Inferior parietal cortex (tissue), 1 donor: Measurements from ENCODE around the gene HSPG2.
A peak's percentile ranks its signal among the peaks of the same experiment; 100 is the strongest.
"Not testable (repeated sequence)": the region's sequence is repeated elsewhere in the genome, so short reads cannot be mapped to it uniquely, and the experiment has no call there.

ENCODE experiments used
- DNase-seq: peaks from one replicate; pipeline ENCODE4 v3.0.0-alpha.2; 2016; ENCODE audit errors: extremely low spot score

HSPG2 gene

DNA sequence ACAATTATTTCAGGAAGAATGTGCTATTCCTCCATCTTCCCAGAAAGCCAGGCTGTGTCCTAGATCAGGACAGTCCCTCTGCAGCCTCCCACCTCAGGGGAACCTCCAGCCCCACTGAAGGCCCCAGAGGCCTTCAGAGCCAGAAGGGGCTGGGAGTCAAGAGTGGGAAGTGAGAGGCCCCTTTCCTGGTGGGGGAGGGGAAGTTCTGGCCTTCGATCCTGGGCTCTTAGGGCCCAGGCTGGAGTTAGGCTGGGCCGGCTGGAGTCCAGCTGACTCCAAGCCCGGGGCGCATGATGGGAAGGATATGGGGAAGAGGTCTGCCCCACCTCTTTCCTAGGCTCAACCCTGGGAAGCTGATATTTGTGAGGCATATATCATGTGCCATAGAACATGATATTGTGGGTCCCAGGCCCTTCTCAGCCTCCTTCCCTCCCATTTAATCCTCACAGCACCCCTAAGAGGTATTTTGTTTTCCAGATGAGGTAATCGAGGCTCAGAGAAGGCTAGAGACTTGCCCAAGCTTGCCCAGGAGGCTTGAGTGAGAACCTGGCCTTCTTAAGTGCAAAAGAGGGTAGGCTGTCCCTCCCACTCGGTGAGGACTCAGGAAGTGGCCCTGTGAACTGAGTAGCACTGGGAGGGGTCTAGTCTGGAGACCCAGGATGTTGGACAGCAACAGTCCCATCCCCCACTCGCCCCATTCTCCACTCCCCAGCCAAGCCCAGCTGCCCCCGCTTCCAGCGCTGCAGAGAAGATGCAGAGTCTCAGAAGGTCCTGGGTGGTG is 18.6 kb upstream of the HSPG2 start:
- DNase-seq = no peak

DNA sequence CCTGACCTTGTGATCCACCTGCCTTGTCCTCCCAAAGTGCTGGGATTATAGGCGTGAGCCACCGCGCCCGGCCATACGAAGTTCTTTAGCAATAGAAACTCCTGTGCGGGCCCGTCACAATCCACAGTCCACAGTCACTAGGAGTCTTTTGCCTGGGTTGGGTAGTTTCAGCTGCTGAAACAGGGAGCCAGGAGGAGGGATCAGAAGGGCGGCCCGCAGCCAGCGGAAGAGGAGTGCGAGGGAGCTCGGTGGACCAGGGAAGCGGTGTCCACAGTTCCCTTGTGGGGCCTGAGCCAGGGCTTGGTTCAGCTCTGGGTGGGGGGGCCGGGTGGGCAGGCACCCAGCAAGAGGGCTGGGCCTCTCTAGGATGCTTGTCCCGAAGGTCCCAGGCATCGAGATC is 17.9 kb upstream of the HSPG2 start:
- no peak for DNase-seq

DNA sequence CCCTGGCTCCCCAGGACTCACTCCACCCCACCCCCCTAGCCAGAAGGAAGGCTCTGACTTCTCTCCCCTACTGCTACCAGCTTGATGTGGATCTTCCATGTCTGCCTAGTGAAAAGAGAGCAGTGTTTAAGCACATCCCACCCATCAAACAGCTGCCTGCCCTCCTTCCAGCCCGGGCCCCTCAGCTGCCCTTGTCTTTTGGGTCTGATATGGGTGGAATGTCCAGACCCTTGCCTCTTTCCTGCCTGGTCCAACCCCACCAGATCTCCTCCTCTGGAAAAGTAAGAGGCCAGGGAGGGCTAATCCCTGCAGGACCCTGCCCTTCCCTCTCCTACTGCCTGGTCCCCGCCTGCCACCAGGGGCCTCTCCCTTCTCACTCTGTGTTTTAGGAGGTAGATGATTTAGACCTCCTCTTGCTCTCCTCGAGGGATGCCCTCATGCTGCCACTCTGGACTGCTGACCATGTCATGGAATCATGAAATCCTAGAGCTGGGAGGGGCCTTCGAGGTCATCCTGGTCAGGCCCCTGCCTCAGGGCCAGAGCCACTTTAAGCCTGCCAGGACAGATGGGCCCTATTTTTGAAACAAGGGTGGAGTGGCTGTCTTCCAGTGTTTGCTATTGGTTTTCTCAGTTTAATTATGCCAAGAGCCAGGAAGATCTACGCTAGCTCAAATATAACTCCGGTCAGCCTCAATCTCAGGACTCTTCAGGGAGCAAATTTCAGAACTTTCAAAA is 15.8 kb upstream of the HSPG2 start:
- DNase-seq = no peak

DNA sequence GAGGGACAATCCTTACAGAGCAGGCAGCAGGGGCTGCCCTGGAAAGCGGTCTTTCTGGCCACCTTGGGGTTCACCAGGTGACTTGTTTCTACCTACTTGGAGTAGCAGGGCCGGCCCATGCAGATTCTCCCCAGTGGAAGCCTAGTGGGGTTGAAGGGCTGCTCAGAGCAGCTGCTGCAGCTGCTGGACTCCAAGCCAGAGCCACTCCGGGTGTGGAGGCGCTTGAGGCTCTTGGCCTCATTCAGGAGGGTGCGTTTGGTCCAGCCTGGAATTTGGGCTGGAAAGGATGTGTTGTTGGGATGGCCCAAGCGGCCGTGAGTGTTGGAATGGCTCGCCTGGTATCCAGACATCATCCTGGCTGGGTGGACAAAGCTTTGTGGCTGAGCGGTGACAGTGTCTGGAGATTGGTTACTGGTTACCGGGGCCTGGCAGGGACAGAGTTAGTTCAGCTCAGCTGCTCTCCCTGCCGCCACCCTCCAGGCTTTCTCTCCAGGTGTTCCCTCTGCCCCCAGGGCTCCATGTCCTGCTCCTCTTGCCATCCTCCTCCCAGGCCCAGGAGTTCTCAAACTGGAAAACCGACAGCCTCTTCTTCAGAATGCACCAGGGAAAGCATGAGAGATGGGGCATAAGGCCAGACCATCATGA is 14.2 kb upstream of the HSPG2 start:
- no peak for DNase-seq

DNA sequence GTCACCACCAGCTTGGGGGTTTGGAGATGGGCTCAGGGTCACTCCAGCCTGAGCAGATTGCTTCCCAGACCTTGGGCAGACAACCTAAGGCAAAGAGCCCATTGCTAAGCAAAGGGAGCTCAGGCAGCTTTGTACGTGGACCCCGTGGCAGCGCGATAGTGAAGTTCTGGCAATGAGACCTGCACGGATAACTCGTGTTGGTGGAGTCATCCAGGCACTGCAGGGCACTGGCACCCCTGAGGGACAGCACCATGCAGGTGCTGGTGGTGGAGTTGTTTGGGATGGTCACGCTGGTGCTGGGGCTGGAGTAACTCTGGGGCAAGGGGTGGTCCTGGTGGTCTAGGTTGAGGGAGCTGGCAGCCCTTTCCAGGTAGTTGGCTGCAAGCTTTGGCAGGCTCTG is 13.6 kb upstream of the HSPG2 start:
- DNase-seq = no peak

DNA sequence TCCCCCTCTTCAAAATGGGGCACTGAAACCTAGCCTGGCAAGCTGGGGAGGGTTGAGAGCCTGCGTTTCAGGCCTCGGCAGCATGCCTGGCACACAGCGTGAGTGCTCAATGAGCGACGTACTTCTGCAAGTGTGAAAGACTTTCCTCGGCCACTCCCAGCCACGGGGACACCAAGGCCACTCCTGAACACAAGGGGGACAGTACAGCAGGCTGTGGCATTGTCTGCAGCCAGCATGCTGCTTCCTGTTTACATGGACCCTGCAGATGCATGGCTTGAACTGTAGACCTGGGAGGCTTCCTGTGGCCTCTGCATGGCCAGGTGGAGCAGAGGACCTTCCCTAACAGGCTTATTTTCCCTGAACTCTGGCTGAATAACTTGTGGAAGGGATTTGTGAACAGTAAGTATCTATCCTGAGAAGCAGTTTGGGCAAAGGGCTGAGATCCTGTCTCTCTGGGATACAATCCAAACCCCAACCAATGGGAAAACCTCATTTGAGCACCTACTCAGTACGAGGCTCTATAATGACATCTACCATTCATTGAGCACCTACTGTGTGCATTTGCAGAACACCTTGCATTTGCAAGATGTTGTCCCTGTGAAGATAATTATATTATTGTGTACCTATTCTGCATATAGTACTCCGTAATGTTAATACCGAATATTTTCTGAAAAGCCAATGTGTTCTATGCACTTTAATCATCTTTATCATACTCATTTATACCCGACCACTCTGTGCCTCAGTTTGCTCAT is 9.9 kb upstream of the HSPG2 start:
- DNase-seq = no peak

DNA sequence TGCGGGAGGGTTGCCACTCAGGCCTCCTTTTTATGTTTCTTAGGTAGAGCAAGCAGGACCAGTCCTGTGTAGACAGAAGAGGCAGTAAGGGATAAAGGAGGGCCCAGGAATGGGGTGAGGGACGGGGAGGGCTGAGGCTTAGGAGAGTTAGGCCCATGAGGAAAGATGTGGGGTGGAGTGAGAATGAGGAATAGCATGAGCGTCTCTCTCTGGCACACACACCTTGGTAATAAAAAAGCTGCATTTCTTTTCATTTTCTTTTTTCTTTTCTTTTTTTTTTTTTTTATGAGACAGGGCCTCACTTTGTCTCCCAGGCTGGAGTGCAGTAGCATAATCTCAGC is 7.6 kb upstream of the HSPG2 start:
- no peak for DNase-seq

DNA sequence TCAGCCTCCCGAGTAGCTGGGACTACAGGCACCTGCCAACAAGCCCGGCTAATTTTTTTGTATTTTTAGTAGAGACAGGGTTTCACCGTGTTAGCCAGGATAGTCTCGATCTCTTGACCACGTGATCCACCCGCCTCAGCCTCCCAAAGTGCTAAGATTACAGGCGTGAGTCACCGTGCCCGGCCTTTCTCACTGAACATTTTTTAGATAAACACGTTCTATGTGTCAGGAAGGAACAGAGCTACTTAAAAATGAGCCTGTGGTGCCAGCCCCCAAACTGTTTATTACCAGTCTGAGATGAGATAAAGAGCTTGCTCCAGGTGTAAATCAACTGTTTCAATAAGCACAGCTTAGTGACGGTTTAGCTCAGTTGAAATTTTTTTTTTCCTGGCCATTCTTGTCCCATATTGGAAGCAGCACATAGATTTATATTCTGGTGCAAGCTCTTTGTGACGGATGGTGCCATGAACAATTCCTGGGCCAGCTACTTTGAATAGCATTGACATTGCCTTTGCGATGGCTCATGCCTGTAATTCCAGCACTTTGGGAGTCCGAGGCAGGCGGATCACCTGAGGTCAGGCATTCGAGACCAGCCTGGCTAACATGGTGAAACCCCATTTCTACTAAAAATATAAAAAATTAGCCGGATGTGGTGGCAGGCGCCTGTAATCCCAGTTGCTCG is 6.0 kb upstream of the HSPG2 start:
- DNase-seq = not testable (repeated sequence)

DNA sequence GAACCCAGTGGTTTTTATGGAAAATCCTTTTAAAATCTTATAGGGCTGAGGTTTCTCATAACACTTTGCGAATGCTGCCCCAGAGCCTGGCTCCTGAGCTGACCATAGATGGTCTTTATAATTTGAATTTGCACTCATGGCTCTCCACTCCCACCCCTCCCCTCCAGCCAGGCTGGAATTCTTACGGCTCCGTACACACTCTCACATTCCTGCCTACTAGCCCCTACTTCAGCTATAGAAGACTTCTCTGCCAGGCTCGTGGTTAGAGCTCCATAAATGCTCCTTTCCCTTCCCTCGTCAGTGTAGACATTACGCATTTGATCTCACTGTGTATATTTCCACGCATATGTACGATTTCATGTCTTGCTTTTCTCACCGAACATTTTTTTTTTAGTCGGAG is 5.4 kb upstream of the HSPG2 start:
- no peak for DNase-seq

DNA sequence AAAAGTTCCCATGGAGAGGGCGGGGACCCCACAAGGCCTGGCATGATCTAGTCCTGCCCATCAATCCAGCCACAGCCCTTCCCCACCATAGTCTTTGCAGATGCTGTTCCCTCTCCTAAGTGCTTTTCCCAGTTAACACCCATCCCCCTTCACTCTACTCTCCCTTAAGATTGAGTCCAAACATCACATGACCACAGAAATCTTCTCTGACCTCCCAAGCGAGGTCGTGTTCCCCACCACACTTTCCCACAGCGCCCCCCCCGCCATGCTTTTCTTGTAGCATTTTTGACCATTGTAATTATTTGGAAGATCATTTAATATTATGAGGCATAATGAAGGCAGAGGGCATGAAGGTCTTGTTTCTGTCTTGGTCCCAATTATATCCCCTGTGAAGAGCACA is 4.3 kb upstream of the HSPG2 start:
- DNase-seq = no peak

DNA sequence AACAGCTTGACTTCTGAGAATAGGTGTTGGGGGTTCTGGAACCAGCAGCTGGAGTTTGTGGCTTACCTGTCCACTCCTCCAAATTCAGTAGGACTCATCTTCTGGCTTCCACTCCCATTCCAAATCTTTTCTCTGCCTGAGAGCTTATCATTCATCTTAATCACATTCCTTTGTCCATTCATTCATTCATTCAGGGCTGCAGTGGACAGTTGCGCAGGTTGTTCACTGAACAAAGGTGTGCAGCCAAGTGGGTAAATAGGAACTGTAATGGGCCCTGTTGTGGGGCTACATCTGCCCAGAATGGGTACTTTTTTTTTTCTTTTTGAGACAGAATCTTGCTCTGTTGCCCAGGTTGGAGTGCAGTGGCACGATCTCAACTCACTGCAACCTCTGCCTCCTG is 3.4 kb upstream of the HSPG2 start:
- DNase-seq = no peak

DNA sequence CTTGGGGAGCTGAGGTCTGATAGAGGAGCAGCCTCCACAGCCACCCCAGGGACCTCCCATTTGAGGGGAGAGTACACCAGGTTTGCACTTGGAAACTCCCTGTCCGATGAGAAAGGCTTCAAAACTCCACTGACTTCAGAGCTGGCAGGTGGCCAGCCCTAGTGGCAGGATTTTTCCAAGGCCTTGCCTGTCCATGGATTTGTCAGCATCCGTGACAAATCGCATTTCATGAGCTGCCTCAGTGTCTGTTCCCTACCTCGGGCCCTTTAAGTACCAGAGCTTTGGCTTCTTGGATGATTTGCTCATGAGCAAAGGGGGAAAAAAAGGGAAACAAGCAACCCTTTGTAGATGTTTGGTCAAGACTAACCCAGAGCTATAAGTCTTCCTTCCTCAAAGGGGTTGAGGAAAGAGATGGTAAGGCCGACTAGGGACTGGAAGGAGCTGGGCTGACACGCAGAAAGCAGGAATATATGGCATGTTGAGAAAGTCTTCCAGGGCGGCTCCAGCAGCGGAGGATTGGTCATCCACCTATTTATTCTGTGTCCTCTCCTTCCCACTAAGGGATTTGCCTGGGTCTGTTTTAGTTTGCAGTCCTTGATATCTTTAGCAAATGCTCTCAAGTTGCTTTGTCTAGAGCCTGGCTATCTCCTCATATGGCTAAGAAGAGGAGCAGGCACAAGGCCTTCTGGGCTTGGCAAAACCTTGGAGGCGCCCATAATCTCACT is 2.7 kb upstream of the HSPG2 start:
- peak; percentile 77 for DNase-seq

DNA sequence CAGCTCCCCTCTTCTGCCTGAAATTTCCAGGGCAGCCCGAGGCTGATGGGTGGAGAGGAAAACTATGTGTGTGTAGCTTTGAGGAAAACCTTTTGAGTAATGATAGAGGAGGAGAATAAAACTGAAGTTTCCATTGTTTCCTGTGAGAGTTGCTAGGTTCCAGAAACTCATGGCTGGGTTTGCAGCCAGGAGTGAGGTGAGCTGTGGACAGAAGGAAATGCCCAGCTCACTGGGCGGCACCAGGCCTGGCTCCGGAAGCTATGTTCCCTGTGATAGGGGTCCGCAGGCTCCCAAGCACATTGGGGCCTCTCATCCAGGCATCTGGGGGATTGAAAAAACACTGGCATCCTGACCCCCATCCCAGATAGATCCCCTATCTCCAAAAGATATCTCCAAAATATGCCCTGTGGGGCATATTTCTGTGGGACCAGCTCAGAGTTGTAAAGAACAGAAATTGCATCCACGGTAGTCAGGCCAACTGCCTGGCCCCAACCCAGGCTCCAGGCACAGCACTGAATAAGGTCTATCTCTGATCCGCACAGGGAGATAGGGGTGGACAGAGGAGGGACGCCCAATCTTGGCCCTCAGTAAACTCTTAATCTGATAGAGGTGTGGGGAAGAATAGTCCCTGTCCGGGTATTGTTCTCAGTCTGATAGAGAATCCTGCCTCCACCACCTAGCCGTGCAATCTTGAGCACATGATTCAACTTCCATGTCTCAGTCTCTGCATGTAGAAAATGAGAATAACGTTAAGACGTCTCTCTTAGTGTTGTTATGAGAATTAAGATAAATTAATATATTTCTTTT is 1.8 kb upstream of the HSPG2 start:
- DNase-seq = no peak

DNA sequence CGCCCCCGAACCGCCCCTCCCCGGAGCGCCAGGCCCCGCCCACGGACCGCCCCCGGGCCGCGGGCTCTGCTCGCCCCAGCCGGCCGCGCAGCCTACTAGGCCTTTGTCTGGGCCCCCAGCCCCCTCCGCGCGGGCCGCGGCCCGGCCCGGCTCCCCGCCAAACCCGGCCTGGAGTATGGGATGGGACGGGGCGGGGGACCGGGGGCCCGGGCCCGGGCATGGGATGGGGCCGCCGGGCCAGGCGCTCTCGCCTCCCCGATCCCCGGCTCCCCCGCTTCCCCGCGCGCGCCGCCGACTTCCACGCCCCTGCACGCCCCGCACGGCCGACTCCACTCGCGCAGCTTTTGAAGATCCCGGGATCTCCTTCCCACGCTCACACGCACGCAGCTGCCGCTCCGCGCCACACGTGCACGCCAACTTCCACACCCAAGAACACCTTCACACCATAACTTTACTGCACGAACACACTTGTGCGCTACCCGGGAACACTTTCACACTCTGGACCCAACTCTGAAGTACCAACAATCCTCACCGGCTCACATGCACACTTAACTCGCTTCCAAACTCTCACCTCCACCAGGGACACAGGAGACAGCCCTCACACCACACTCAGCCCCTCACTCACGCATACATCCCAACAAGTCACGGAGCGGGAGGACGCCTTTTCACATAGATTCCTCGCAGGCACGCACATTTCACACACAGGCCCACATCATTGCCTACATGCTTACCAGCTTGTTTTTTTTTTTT is 437 bp upstream of the HSPG2 start:
- DNase-seq = peak; percentile 73

DNA sequence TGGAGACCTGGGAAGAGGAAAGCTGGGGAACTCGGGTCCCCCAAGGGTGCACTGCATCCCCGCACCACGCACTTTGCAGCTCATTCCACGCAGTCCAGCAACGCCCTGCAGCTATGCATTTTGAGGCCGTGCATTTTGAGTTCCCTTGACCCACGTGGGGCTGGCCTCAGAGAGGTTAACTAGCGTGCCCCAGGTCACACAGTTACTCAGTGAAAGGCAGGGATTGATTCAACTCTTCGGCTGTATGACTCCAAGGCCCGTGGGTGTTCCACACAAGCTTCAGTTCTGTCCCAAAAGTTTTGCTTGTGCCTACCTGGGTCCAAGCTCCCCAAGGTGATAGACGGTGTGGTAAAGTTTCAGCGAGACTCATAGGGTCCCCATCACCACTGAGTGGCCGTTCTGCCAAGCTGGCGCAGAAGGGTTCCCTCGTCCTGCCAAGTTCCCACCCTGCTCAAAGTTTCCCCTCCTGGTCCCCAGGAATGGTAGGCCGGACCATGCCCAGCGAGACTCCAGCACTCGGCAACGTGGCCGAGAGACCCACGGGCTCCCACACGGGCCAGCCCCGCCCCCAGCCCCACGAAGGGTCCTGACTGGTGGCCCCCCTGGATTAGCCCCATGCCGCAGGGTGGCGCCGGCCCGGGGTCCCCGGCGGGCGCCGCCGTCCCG is 611 bp downstream of the HSPG2 start:
- no peak for DNase-seq

DNA sequence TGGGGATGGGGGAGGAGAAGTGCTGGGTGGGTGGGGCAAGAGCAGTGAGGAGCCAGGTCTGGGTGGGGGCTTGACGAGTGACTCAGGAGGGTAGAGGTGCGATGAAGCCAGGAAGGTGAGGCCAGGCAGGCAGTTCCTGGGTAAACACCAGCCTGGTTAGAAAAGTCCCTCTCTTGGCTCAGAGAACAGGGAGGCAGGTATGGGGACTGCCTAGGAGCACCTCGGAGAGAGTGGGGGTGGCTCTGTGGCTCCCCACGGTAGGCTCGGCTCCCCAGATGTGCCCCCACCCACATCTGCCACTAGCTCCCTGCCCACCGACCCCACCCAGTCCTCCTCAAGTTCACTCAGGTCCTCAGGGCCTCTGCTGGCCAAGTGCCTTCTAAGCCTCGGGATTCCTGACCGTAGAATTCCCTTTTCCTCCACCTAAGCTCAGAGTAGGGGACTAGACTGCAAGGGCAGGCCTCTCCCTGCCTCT is 1.2 kb downstream of the HSPG2 start:
- DNase-seq = no peak

DNA sequence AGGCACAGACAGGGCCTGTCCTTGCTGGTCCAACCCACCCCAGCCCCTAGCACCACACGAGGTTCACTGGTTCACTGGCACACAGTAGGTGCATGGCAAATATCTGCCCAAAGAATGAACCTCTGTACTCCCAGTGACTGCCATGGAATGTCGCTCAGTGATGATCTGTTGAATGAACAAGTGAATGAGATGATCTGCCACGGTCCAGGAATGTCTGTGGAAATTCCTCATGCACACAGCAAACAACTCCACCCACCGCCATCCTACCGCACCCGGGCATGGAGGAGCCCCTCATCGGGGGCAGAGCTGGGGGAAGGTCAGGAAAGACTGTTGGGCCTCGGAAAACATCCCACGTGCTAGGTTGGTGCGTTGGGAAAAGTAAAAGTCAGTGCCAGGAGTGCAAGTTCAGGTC is 1.7 kb downstream of the HSPG2 start:
- DNase-seq = no peak

DNA sequence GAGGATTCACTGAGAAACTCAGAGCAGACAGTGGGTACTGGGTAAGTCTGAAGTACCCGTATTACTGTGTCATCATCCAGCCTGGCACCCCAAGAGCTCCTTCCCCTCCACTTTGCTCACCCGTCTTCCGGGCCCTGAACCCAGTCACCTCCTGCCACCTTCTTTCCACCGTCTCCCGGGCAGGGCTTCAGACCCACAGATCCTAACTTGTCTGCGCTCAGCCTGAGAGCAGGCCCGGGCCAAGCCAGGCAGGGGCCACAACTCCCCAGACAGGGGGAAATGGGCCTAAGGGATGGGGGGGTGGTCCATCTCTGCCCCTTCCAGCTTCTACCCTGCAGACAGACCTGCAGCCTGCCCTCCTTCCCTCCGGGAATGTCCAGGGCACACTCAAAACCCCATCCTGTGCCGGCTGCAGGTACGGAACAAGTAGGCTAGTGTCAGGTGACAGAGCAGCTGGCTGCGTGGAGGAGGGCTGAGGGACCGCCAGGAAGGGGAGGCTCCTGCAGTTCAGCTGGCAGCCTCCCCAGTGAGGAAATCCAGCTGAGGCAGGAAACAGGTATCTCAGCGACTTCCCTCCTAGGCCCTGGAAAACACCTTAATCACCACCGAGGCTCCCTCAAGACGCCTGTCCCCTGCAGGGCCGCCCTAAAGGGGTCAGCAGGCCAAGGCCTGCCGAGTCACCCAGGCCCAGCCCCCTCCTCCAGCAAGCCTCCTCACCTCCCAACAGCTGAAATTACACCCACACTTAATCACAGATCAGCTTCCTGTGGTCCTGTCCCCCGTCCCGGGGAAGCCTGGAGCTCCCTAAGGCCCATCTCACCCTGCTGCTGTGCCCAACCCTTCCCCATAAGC is 3.5 kb downstream of the HSPG2 start:
- no peak for DNase-seq
